HG03521 (cell line): ENCODE data around the gene LIPC.
"Not testable (repeated sequence)": the region's sequence is repeated elsewhere in the genome, so short reads cannot be mapped to it uniquely, and the experiment has no call there.

ENCODE experiments used
- ATAC-seq: cut with Tn5 transposase; IDR thresholded peaks from one replicate; pipeline ENCODE4 v1.9.1; 2021; ENCODE audit warnings: mild to moderate bottlenecking, moderate library complexity; ENCODE audit not compliant: unreplicated experiment

LIPC gene

DNA sequence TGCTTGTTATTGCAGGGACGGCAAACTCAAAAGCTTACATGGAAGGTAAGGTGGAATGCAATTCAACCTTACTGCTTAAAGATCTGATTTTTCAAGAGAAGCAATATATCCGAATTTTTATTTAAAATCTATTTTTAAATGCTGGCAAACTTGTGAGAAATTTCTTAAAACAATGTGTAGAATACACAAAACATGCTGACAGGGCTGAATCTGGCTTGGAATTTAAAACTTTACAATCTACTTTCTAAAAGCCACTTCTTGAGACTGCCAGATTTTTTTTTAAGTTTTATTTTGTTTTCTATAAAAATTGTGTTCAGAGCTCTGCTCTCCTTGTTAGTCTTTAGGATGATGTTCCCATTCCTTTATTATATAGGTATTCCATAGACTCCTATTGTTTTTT, 171.0 kb downstream of the LIPC start:
- no peak for ATAC-seq

DNA sequence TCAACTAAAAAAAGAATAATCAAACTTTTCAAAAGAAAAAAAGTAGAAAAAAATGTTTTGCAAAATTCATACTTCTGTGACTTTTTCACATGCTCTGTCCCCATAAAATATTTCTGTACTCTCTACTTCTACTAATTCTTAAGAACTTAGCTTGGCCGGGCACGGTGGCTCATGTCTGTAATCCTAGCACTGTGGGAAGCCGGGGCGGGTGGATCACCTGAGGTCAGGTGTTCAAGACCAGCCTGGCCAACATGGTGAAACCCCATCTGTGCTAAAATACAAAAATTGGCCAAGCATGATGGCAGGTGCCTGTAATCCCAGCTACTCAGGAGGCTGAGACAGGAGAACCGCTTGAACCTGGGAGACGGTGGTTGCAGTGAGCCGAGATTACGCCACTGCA, 172.1 kb downstream of the LIPC start:
- ATAC-seq, result not testable (repeated sequence)

DNA sequence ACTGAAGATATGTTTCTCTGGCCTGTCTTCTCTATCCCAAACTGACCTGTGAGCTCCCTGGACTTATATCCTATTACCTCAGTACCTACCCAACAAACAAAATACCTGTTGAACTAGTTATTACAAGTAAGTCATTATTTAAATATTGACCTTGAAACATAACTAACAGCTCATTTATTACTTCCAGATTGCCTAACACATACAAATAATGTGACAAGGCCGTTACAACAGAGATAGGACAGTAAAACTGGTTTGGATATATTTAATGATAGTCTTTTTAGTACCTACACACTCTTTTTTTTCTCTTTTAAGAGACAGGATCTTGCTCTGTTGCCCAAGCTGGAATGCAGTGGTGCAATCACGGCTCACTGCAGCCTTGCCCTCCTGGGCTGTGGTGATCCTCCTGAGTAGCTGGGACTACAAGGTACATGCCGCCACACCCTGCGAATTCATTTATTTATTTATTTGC, 172.7 kb downstream of the LIPC start:
- ATAC-seq, result no peak

DNA sequence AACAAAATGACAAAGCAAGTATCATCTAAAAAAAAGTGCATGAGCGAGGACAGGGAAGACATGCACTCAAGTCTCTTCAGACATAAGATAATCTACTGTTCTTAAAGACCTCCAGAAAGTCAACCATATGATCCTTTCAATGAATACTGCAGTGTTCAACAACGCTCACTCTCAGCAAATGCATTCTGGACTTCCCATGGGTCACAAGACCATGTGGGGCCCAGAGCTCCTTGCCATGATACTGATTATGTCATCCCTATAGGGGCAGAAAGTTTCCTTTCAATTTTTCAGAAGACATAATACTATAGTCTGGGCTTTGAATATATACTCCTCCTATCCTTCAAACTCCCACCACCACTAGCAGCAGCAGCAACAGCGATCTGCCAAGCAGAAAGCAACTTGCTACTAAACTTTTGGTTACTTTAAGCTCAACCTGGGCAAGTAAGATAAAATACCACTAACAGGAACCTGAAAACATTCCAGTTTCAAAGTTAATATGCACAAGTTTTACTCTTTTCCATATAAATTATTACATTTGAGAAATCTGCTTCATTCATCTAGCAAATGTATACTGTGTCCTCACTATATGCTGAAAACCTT, 174.2 kb downstream of the LIPC start:
- ATAC-seq, result no peak

DNA sequence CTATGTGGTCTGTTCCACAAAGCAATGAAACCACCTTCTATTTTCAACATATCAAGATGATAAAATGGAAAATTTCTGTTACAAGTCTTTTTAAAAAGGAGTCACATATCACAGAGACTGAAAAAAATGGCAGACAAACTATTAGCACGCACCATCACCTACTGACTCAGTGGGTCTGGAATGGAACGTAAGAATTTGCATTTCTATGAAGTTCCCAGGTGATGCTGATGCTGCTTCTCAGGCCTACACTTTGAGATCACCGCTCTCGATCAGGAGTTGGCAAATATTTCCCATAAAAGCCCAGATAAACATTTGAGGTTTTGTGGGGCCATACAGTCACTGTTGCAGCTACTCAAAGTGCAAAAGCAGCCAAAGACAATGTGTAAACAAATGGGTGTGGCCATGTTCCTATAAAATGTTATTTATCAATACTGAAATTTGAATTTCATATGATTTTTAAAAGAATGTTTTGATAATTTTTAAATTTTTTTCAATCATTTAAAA, 174.8 kb downstream of the LIPC start:
- ATAC-seq, result no peak

DNA sequence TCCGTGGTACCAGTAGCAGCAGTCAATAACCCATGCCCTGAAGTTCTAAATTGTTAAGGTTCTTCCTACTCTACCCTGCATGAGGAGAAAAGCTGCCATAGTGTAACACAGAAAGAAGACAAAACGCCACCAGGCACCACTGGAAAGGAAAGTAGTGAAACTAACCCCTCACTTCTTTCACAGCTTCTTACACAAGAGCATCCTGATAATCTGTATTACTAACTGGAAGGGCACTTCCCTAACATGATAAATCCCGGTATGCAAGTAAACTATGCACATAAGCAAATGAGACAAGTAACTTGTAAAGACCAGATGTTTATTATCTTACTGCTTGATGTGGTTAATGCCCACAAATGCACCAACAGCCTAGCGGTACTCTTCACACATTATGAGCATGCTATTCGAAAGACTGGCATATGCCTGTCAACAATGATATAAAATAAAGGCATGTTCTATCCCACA, 176.4 kb downstream of the LIPC start:
- no peak for ATAC-seq

DNA sequence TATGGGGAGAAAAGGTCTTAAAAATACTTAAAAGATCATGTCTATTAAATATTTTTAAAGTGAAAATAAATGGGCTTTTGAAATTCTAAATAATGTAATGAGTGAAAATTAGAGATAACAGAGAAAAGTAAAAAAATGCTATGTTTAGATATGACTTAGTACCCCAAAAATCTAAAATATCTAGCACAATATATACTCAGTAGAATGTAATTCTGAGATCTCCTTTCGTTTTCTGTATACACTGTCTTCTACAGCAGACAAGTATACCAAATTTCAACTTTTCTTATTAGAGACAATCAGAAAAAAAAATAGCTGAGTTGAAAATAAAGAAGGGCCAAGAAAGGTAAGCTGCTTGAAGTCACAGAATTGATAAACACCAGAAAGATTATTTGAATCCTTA, 176.9 kb downstream of the LIPC start:
- no peak for ATAC-seq

DNA sequence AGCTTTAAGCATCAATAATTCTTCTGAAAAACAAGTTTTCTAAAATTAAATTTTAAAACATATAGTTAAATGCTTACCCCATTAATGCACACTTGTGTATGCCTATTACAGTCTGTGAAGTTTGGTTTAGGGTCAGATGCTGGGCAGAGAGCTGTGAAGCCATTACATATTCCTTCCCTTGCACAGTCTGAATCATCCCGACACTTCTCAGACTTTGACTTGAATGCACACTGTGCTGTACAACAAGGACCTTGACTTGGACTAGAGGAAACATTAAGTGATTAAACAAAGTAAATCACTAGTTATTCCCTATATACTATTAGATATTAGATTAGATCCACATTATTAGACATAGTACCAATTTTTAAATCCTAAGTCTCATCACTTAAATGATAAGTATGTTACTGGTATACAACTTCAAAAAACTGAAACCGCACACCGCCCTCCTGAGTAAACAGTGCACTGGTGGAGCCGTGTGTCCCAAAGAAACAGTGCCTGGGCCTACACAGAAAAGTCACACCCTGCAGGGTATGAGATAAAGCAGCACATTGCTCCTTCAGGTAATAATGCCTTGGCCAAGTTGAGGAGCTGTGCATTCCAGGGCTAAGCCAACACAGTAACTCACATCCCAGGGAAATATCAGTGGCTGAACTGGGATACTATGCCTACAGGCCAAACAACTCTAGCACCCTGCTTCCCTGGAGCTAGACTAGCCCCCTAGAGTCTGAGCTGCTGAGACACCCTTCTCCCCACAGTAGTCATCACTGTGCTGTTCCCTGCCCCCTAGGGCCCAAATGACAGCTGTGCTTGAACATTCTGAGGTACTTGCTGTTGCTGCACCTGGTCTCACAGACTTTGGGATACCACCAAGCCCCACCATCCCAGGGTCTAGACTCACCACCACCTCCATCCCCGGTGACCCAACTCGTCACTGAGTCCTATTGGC, 180.2 kb downstream of the LIPC start:
- ATAC-seq, result no peak

DNA sequence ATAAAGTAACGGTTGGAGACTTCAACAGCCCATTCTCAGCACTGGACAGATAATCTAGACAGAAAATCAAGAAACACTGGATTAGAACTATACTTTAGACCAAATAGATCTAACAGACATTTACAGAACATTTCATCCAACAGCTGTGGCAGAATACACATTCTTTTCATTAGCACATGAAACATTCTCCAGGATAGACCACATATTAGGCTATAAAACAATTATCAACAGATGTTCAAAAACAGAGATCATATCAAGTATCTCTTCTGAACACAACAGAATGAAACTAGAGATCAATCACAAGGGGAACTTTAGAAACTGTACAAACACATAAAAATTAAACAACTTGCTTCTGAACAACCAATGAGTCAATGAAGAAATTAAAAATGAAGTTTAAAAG, 184.4 kb downstream of the LIPC start:
- no peak for ATAC-seq
